Dendritic cell treated with granulocyte-macrophage colony-stimulating factor and Interleukin-4, amounts not matched to agents 40 ng/mL and 50 ng/mL, for 4 days (primary cell): ENCODE measurements around the gene OR2D2.
"Not testable (repeated sequence)": the region's sequence is repeated elsewhere in the genome, so short reads cannot be mapped to it uniquely, and the experiment has no call there.

Experiments used
- H3K27ac Mint-ChIP-seq: one replicate; pipeline ENCODE4 v1.8.0; 2022; ENCODE audit warnings: mild to moderate bottlenecking, mixed read lengths
- H3K27me3 Mint-ChIP-seq: one replicate; pipeline ENCODE4 v1.8.0; 2022; ENCODE audit warnings: mild to moderate bottlenecking, mixed read lengths
- H3K36me3 Mint-ChIP-seq: one replicate; pipeline ENCODE4 v1.8.0; 2022; ENCODE audit warnings: low read depth, mixed read lengths
- H3K4me1 Mint-ChIP-seq: one replicate; pipeline ENCODE4 v1.8.0; 2022; ENCODE audit warnings: low read depth, mixed read lengths
- H3K4me3 Mint-ChIP-seq: one replicate; pipeline ENCODE4 v1.8.0; 2022; ENCODE audit warnings: mild to moderate bottlenecking, moderate library complexity, mixed read lengths
- H3K9me3 Mint-ChIP-seq: one replicate; pipeline ENCODE4 v1.8.0; 2022; ENCODE audit warnings: mixed read lengths
- intact Hi-C: fragments of 100-400 bp; cut with micrococcal nuclease; formaldehyde crosslinking; loops from one replicate; pipeline ENCODE4 v1.15.0; 2022

OR2D2 gene

DNA sequence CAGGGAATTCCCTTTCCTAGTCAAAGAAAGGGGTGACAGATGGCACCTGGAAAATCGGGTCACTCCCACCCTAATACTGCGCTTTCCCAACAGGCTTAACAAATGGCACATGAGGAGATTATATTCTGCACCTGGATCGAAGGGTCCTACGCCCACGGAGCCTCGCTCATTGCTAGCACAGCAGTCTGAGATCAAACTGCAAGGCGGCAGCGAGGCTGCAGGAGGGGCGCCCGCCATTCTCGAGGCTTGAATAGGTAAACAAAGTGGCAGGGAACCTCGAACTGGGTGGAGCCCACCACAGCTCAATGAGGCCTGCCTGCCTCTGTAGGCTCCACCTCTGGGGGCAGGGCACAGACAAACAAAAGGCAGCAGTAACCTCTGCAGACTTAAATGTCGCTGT, 12.5 kb upstream of the OR2D2 start:
- H3K4me3 Mint-ChIP-seq, intact Hi-C loops, H3K27ac Mint-ChIP-seq, H3K27me3 Mint-ChIP-seq, H3K36me3 Mint-ChIP-seq, H3K4me1 Mint-ChIP-seq: not testable (repeated sequence)
- H3K9me3 Mint-ChIP-seq, result peaks cover 18% of the 10 kb centered on the region

DNA sequence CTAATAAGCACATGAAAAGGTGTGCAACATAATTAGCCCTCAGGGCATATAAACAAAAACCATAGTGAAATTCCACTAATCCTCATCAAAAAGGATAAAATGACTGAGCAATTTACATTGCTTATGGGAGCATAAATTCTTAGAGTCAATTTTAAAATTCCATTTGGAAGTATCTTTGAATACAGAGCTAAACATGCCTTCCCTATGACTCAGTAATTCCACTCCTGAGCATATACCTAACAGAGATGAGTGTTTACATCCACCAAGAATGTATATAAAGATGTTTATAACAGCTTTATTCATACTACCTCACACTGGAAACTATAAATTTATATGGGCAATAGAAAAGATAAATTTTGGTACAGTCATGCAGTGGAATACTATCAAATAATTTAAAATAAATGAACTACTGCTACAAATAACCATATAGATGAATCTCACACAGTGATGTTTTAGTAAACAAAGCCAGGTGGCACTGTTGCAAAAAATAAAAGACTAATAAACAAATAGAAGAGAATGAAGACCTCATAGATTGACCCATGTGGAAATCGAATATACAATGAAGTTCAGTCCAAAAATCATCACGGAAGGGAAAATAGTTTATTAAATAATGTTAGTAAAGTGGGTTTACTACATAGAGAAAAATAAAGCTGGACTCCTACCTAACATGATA, 8.2 kb upstream of the OR2D2 start:
- H3K9me3 Mint-ChIP-seq, result peaks cover 12% of the 10 kb centered on the region
- H3K4me1 Mint-ChIP-seq, result no peaks in the 10 kb centered on the region
- H3K27ac Mint-ChIP-seq, result no peak overlapping the region
- H3K27me3 Mint-ChIP-seq, result no peaks in the 10 kb centered on the region
- intact Hi-C loops, result no loop called here
- no peaks in the 10 kb centered on the region for H3K36me3 Mint-ChIP-seq
- H3K4me3 Mint-ChIP-seq, result no peak overlapping the region

DNA sequence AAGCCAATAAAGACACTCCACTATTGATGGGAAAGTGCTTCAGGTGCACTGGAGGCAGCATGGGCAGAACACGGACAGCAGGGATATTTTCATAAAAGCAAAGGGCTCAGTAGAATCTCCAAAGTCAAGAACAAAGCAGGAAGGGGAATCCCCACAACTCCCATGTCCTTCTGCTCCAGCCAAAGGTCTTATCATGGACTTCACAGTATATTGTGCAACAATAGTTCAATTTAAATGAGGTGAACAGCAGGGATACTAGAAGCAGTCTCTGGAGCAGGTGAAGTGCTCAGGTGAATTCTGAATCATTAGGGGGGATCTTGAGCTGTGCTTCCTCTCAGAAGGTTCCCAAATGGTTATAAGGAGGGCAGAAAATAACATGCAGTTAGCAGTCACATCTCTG, 6.6 kb upstream of the OR2D2 start:
- Mint-ChIP-seq H3K4me1 (no peaks in the 10 kb centered on the region), H3K4me3 (no peak overlapping the region), H3K9me3 (no peaks in the 10 kb centered on the region), H3K27ac (no peak overlapping the region), H3K27me3 (no peaks in the 10 kb centered on the region), H3K36me3 (no peaks in the 10 kb centered on the region)
- intact Hi-C loops, result no loop called here

DNA sequence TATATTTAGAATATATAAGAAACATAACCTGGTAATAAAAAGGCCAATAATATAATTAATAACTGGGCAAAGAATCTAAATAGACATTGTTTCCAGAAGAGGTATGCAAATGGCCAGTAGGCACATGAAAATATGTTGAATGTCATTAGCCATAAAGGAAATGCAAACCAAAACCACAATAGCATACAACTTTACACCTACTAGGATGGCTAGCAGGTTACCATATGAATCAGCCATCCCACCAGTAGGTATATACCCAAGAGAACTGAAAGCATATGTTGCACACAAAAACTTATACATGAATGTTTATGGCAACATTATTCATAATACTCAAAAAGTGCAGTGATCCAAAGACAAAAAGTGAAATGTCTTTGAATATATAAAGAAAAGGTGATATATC, 2.7 kb upstream of the OR2D2 start:
- intact Hi-C loops, result no loop called here
- Mint-ChIP-seq H3K27ac (no peak overlapping the region), H3K4me1 (no peaks in the 10 kb centered on the region), H3K27me3 (no peaks in the 10 kb centered on the region), H3K9me3 (no peaks in the 10 kb centered on the region), H3K4me3 (no peak overlapping the region), H3K36me3 (no peaks in the 10 kb centered on the region)

DNA sequence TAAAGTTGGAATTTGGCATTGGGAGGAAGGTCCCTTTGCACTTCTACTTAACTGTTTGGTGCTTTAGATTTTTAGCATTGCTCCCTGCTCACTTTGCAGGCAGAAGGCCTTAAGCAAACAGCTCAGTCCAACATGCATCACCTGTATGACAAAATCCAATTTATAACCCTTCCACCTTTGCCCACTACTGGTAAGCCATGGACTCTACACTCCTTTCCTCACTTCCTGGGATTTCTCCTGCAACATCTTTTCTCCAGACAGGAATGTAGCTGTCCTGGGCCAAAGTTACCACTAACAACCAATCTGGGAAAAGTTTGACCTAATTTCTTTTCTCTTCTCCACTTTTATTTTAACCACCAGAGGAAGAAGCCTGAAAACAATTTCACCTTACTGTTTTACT, 1.8 kb upstream of the OR2D2 start:
- Mint-ChIP-seq H3K36me3 (no peaks in the 10 kb centered on the region), H3K4me1 (no peaks in the 10 kb centered on the region), H3K4me3 (no peak overlapping the region), H3K27me3 (no peaks in the 10 kb centered on the region), H3K27ac (no peak overlapping the region), H3K9me3 (no peaks in the 10 kb centered on the region)
- intact Hi-C loops, result no loop called here

DNA sequence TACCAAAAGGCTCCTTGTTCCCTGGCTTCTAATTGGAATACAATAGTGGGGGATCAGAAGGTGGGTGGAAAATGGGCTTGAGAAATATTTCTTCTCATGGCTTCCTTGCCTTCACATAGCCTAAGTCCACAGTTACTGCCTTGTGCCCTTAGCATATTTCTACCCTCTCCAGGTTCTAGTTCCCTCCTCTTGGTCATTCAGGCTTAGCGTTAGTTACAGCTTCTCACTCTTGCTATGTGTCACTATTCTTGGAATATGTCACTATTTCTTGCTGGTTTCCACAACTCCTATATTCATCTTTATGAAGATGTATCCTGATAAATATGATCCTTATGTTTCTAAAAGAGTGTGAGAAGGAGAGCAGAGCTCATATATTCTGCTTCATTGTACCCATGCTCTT, 2.5 kb downstream of the OR2D2 start:
- Mint-ChIP-seq H3K27ac (no peak overlapping the region), H3K9me3 (no peaks in the 10 kb centered on the region), H3K27me3 (peaks cover 3% of the 10 kb centered on the region), H3K4me3 (no peak overlapping the region), H3K36me3 (no peaks in the 10 kb centered on the region), H3K4me1 (no peaks in the 10 kb centered on the region)
- intact Hi-C loops, result no loop called here

DNA sequence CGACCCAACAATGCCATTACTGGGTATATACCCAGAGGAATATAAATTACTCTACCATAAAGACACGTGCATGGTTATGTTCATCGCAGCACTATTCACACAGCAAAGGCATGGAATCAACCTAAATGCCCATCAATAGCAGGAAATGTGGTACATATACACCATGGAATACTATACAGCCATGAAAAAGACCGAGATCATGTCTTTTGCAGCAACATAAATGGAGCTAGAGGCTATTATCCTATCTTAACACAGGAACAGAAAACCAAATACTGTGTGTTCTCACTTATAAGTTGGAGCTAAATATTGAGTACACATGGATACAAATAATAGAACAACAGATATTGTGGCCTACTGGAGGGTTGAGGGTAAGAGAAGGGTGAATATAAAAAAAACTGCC, 3.5 kb downstream of the OR2D2 start:
- Mint-ChIP-seq H3K27me3 (peaks cover 4% of the 10 kb centered on the region), H3K4me3 (no peak overlapping the region), H3K4me1 (no peaks in the 10 kb centered on the region), H3K27ac (no peak overlapping the region), H3K9me3 (no peaks in the 10 kb centered on the region), H3K36me3 (no peaks in the 10 kb centered on the region)
- intact Hi-C loops, result no loop called here

DNA sequence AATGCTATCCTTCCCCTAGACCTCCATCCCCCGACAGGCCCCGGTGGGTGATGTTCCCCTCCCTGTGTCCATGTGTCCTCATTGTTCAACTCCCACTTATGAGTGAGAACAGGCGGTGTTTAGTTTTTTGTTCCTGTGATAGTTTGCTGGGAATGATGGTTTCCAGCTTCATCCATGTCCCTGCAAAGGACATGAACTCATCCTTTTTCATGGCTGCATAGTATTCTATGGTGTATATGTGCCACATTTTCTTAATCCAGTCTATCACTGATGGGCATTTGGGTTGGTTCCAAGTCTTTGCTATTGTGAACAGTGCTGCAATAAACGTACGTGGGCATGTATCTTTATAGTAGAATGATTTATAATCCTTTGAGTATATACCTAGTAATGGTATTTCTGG, 4.6 kb downstream of the OR2D2 start:
- H3K4me1 Mint-ChIP-seq, intact Hi-C loops, H3K27me3 Mint-ChIP-seq, H3K4me3 Mint-ChIP-seq, H3K36me3 Mint-ChIP-seq, H3K27ac Mint-ChIP-seq, H3K9me3 Mint-ChIP-seq: not testable (repeated sequence)

DNA sequence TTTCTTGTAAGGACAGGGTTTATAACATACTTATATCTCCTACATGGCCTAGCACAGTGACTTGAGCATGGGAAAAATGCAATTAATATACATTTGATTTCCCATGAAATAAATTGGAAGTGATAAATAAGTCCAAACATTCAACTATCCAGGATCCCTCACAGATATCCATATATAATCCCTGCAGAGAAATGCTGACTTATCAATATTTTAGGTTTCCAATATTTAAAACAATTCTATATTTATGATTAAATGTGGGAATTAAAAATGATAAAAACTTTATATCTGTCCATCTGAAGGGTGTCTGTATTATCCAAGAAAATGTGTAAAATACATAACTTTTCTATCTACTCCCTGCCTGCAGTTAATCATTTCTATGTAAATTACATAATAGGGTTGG, 9.5 kb downstream of the OR2D2 start:
- Mint-ChIP-seq H3K27ac (no peak overlapping the region), H3K9me3 (no peaks in the 10 kb centered on the region), H3K27me3 (peaks cover 7% of the 10 kb centered on the region), H3K4me1 (no peaks in the 10 kb centered on the region), H3K36me3 (no peaks in the 10 kb centered on the region), H3K4me3 (no peak overlapping the region)
- intact Hi-C loops, result no loop called here

DNA sequence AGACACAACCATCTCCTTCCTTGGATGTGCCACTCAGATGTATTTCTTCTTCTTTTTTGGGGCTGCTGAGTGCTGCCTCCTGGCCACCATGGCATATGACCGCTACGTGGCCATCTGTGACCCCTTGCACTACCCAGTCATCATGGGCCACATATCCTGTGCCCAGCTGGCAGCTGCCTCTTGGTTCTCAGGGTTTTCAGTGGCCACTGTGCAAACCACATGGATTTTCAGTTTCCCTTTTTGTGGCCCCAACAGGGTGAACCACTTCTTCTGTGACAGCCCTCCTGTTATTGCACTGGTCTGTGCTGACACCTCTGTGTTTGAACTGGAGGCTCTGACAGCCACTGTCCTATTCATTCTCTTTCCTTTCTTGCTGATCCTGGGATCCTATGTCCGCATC, 15.4 kb downstream of the OR2D2 start:
- Mint-ChIP-seq H3K4me3 (no peak overlapping the region), H3K4me1 (no peaks in the 10 kb centered on the region), H3K27me3 (no peaks in the 10 kb centered on the region), H3K9me3 (peaks cover 9% of the 10 kb centered on the region), H3K36me3 (no peaks in the 10 kb centered on the region), H3K27ac (no peak overlapping the region)
- intact Hi-C loops, result no loop called here

DNA sequence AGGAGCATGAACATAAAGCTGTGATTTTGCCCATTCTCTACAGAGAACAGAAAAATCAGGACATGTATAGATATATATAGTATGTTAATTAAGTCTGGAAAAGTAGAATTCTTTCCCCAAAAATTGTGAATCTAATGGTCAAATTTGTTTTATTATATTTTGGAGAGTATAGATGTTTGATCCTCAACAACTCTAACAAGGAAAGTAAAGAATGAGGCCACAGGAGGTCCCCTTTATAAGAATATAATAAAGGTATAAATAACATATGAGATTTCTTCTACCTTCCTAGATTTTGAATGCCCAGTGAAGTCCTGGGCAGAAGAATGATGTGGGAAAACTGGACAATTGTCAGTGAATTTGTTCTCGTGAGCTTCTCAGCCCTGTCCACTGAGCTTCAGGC, 16.0 kb downstream of the OR2D2 start, which contains the start of gene OR10A4:
TSS of gene OR10A4 (plus strand) at position 301 of the 400 bp plus-strand sequence. CDS start at position 324, 23 bp downstream.
- intact Hi-C loops, result no loop called here
- peaks cover 9% of the 10 kb centered on the region for H3K9me3 Mint-ChIP-seq
- no peaks in the 10 kb centered on the region for H3K36me3 Mint-ChIP-seq
- no peaks in the 10 kb centered on the region for H3K27me3 Mint-ChIP-seq
- H3K27ac Mint-ChIP-seq, result no peak within 1 kb of the TSS
- H3K4me1 Mint-ChIP-seq, result no peaks in the 10 kb centered on the region
- H3K4me3 Mint-ChIP-seq, result no peak within 1 kb of the TSS

DNA sequence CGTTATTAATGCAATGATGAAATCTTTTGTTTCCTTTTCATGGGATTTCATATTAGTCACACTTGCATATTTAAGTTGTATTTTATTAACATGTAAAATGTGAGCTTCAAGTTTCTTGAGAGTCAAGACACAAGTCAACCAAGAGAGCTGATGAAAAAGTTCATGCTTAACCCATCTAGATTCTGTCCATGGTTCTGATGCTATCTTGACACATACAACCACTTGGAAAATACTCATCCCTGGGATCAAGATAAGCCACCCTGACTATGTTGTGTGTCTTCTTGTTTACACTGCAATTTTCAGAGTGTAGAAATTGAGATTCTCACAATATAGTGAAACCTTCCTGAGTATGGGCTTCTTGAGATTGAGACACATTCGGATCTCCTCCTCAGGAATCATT, 16.5 kb downstream of the OR2D2 start:
- H3K4me3 Mint-ChIP-seq, result no peak overlapping the region
- no peaks in the 10 kb centered on the region for H3K27me3 Mint-ChIP-seq
- H3K27ac Mint-ChIP-seq, result no peak overlapping the region
- peaks cover 9% of the 10 kb centered on the region for H3K9me3 Mint-ChIP-seq
- H3K4me1 Mint-ChIP-seq, result no peaks in the 10 kb centered on the region
- no peaks in the 10 kb centered on the region for H3K36me3 Mint-ChIP-seq
- intact Hi-C loops, result no loop called here

DNA sequence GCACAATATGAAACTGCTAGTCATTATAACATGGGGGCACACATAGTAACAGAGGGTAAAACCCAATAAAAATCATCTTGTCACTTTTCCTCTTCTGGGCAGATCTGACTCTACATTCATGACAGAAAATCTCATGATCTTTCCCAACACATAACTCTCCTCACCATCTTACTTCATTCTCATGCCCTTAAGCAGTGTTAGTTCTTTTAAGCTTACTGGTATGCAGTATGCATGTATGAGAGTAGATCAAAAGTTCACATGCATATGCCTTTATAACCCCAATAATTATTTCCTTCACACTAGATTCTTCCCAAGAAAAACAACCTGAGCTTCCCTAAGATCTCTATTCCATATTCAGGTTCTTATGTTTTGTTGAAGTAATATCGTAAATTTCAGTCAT, 21.0 kb downstream of the OR2D2 start:
- intact Hi-C loops, result no loop called here
- Mint-ChIP-seq H3K4me1 (no peaks in the 10 kb centered on the region), H3K27me3 (no peaks in the 10 kb centered on the region), H3K9me3 (no peaks in the 10 kb centered on the region), H3K36me3 (no peaks in the 10 kb centered on the region), H3K27ac (no peak overlapping the region), H3K4me3 (no peak overlapping the region)

DNA sequence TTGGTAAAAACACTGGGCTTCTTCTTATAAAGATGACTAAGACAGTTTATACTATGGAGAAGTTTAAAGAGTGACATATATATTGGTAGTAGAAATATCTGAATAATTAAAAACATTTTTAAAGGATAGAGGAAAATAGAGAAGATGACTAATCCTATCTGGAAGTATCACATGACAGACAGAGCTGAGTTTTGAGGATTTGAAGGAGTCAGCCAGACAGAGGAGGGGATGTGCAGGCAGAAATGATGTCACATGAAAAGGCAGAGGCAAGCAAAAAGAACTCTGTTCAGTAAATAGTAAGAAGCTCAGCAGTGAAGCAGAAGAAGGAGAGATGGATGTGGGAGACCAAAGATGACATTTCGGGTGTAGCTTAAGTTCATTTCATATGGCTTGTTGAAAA, 27.9 kb downstream of the OR2D2 start:
- Mint-ChIP-seq H3K27me3 (no peaks in the 10 kb centered on the region), H3K4me3 (no peak overlapping the region), H3K27ac (no peak overlapping the region), H3K9me3 (no peaks in the 10 kb centered on the region), H3K4me1 (peaks cover 5% of the 10 kb centered on the region), H3K36me3 (no peaks in the 10 kb centered on the region)
- intact Hi-C loops, result no loop called here

DNA sequence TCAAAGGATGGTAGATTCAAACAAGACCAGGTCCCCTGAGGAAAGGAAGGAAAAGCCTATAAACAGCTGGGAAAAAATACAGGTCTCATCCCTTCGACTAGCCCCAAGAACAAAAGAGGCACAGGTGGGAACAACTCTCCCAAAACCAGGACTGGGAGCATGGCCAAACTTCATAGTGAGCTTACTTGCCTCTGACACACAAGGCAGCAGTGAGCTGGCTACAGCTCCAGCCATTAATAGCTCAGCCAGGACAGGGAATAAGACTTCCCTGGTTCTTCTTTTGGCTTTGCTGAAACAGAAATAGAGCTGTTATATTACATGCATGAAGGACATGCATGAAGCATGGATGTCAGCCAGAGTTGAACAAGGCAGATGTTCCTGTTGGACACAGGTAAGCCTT, 29.3 kb downstream of the OR2D2 start, which contains the start of gene OR10A2:
TSS of gene OR10A2 (plus strand) at position 97 of the 400 bp plus-strand sequence. CDS start 6,698 bp downstream, outside the sequence.
- Mint-ChIP-seq H3K27me3 (no peaks in the 10 kb centered on the region), H3K27ac (no peak within 1 kb of the TSS), H3K9me3 (no peaks in the 10 kb centered on the region), H3K4me3 (no peak within 1 kb of the TSS), H3K36me3 (no peaks in the 10 kb centered on the region), H3K4me1 (peaks cover 5% of the 10 kb centered on the region)
- intact Hi-C loops, result no loop called here
